Tibial nerve (tissue), 4 donors: Measurements from ENCODE around the gene CAPN14. TPM values are rescaled to one million over a fixed set of nuclear protein-coding genes. Genes with fewer than 3 reads are reported as not detected.

ENCODE experiments used
- DNase-seq, 2 donors: peaks; one replicate each; pipeline ENCODE4 v3.0.0-alpha.2; 2019; ENCODE audit warnings: low spot score in 2 of 2
- H3K27ac ChIP-seq, 4 donors: fragments of 200-600 bp; sonication (generic) in 3 of 4; one replicate each; pipeline ENCODE4 v1.5.1; 2017 to 2019; ENCODE audit warnings: mild to moderate bottlenecking in 1 of 4
- H3K27me3 ChIP-seq, 2 donors: fragments of 200-600 bp; sonication (generic) in 1 of 2; one replicate each; pipeline versions ENCODE4 v1.5.1 to v1.6.0; 2017 to 2019
- H3K36me3 ChIP-seq, 3 donors: fragments of 200-600 bp; sonication (generic); one replicate each; pipeline ENCODE4 v1.5.1; 2018 to 2019
- H3K4me1 ChIP-seq, 4 donors: fragments of 200-600 bp; sonication (generic) in 3 of 4; one replicate each; pipeline ENCODE4 v1.5.1; 2017 to 2019
- H3K4me3 ChIP-seq, 4 donors: fragments of 200-600 bp; sonication (generic) in 3 of 4; one replicate each; pipeline ENCODE4 v1.5.1; 2017 to 2019; ENCODE audit warnings: mild to moderate bottlenecking in 1 of 4, moderate library complexity in 1 of 4
- H3K9me3 ChIP-seq, 4 donors: fragments of 200-600 bp; sonication (generic) in 3 of 4; one replicate each; pipeline ENCODE4 v1.5.1; 2017 to 2019
- CTCF ChIP-seq, 5 experiments: fragments of 200-600 bp in 3 of 5; fragments of 450-650 bp in 2 of 5; sonication (generic) in 3 of 5; IDR thresholded peaks; one replicate each; pipeline ENCODE4 v1.5.1; 2016 to 2019; ENCODE audit warnings: antibody characterized with exemption in 5 of 5, mild to moderate bottlenecking in 3 of 5, moderate library complexity in 2 of 5
- EP300 ChIP-seq, 2 donors: sonication (generic); formaldehyde crosslinking; IDR thresholded peaks; one replicate each; pipeline ENCODE4 v1.6.1; 2017; ENCODE audit warnings: antibody characterized with exemption in 2 of 2, mild to moderate bottlenecking in 1 of 2
- POLR2A ChIP-seq, 2 donors: fragments of 450-650 bp; IDR thresholded peaks; one replicate each; pipeline ENCODE4 v1.6.1; 2017; ENCODE audit warnings: antibody characterized with exemption in 2 of 2, mild to moderate bottlenecking in 2 of 2, moderate library complexity in 2 of 2
- WGBS, 2 donors: methylation state at CpG; one replicate each; pipeline ENCODE4 v1.1.5; 2018; 5-methylcytosine and 5-hydroxymethylcytosine counted together
- total RNA-seq, 4 donors: library from RNA; depleted of rRNA; stranded (reverse); fragments of >200 nt; gene quantifications; one replicate each; pipeline ENCODE4 v1.1.0, GENCODE V29; 2016

CAPN14 gene
- total RNA-seq, 4 donors from 2014 or later = not detected

DNA sequence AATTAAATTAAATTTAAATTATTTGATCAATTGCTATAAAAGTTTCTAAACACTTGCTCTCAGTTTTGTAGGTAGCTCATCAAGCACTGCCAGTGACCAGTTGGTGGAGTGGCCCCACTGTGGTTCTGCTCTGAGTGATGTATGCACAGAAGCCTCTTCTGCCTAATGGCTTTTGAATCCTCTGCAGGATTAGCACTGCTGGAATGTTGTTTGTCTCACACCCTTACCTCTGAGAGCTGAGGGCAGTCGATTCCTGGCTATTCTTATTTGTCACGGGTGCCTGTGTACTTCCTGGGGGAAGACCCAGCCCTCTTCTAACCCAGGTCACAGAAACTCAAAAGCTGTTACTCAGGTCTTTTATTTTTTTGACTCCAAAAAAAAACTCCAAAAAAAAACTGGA lies 9.5 kb downstream of the CAPN14 start:
- DNase-seq = no peak
- WGBS, 2 donors = 33 to 35% methylated on average over 2 of the region's 2 CpGs
- no peaks in the 10 kb centered on the region for H3K4me1 ChIP-seq
- TF ChIP-seq CTCF (IDR thresholded peaks at IDR 0.05) (no peak), POLR2A (IDR thresholded peaks at IDR 0.05) (no peak), EP300 (IDR thresholded peaks at IDR 0.05) (no peak)
- H3K36me3 ChIP-seq = no peaks in the 10 kb centered on the region
- no peaks in the 10 kb centered on the region for H3K27me3 ChIP-seq
- H3K27ac ChIP-seq = no peak overlapping the region
- no peak overlapping the region for H3K4me3 ChIP-seq
- H3K9me3 ChIP-seq = no peaks in the 10 kb centered on the region

GRCh38 chr2:31205613-31206012 lies 11.7 kb downstream of the CAPN14 start:
- Histone ChIP-seq H3K27me3 (no peaks in the 10 kb centered on the region), H3K9me3 (no peaks in the 10 kb centered on the region), H3K27ac (no peak overlapping the region), H3K4me3 (no peak overlapping the region), H3K36me3 (no peaks in the 10 kb centered on the region), H3K4me1 (no peaks in the 10 kb centered on the region)
- no peak for DNase-seq
- WGBS, 2 donors = 76 to 91% methylated on average over 3 of the region's 3 CpGs
- TF ChIP-seq CTCF (IDR thresholded peaks at IDR 0.05) (no peak), EP300 (IDR thresholded peaks at IDR 0.05) (no peak), POLR2A (IDR thresholded peaks at IDR 0.05) (no peak)

DNA sequence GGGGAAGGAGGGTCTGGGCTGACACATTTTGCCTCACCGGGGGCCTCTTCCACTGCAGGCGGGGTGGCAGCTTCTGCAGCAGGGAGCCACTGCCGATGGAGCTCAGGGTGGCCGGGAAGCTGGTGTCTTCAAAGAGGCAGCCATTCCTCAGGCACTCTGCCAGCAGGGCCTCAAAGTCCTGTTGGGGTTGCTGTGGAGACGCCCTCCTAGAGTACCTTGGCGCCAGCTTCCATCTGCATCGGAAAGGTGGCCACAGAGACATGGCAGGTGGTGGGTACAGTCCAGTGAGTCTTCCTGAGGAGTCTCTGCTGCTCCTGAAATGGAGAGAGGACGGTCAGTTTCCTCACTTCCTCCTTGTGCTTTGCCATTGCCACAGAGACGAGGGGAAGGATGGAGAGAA lies 12.1 kb downstream of the CAPN14 start:
- Histone ChIP-seq H3K27me3 (no peaks in the 10 kb centered on the region), H3K36me3 (no peaks in the 10 kb centered on the region), H3K4me1 (no peaks in the 10 kb centered on the region), H3K4me3 (no peak overlapping the region), H3K9me3 (no peaks in the 10 kb centered on the region), H3K27ac (no peak overlapping the region)
- 83 to 86% methylated on average over 8 to 9 of the region's 9 CpGs for WGBS, 2 donors
- no peak for TF ChIP-seq EP300 (IDR thresholded peaks at IDR 0.05)
- no peak for TF ChIP-seq CTCF (IDR thresholded peaks at IDR 0.05)
- TF ChIP-seq POLR2A (IDR thresholded peaks at IDR 0.05) = no peak
- no peak for DNase-seq

DNA sequence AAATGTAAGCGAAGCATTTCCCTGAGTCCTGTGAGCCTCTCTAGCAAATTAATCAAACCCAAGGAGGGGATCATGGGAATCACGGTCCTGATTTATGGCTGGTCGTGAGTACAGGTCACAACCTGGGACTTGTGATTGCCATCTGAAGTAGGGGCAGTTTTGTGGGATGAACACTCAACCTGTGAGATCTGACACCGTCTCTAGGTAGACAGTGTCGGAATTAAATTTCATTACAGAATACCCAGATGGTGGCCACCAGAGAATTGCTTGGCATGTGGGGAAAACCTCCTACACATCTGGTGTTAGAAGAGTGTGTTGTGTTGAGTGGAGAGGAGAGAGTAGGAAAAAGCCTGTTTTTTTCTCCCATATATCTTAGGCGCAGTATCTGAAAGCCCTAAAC lies 12.5 kb downstream of the CAPN14 start:
- TF ChIP-seq POLR2A (IDR thresholded peaks at IDR 0.05) = no peak
- no peak for TF ChIP-seq CTCF (IDR thresholded peaks at IDR 0.05)
- TF ChIP-seq EP300 (IDR thresholded peaks at IDR 0.05) = no peak
- no peak for DNase-seq
- 74 to 75% methylated on average over 6 of the region's 6 CpGs for WGBS, 2 donors
- no peaks in the 10 kb centered on the region for H3K27me3 ChIP-seq
- H3K36me3 ChIP-seq = no peaks in the 10 kb centered on the region
- no peaks in the 10 kb centered on the region for H3K9me3 ChIP-seq
- no peaks in the 10 kb centered on the region for H3K4me1 ChIP-seq
- H3K27ac ChIP-seq = no peak overlapping the region
- H3K4me3 ChIP-seq = no peak overlapping the region

- H3K4me1 ChIP-seq = no peaks in the 10 kb centered on the region
- H3K9me3 ChIP-seq = no peaks in the 10 kb centered on the region
- no peaks in the 10 kb centered on the region for H3K27me3 ChIP-seq
- no peaks in the 10 kb centered on the region for H3K36me3 ChIP-seq
- no peak overlapping the region for H3K27ac ChIP-seq
- TF ChIP-seq CTCF (IDR thresholded peaks at IDR 0.05) = no peak
- TF ChIP-seq POLR2A (IDR thresholded peaks at IDR 0.05) = no peak
- no peak for TF ChIP-seq EP300 (IDR thresholded peaks at IDR 0.05)
- DNase-seq = no peak
- H3K4me3 ChIP-seq = no peak overlapping the region
Measured at GRCh38 chr2:31203916-31204315, 13.4 kb downstream of the CAPN14 start.
